Fibroblast of skin of scalp (primary cell): ENCODE results near the gene FANCI.

ENCODE experiments used
- DNase-seq: peaks from one replicate; pipeline ENCODE4 v3.0.0-alpha.2; 2013

FANCI gene

GRCh38 chr15:89333959-89334509 lies 90.3 kb downstream of the FANCI start:
- DNase-seq, result no peak

- DNase-seq, result peak; percentile 100
These were observed 90.9 kb downstream of the FANCI start, which contains the start of gene POLG for GRCh38 chr15:89334510-89335297. Gene POLG, minus strand, starts transcription at chr15:89334824. Its CDS starts 1,070 bp downstream, at chr15:89333754.

- no peak for DNase-seq
These were observed 91.7 kb downstream of the FANCI start for GRCh38 chr15:89335298-89336041.

- no peak for DNase-seq
These were observed 94.3 kb downstream of the FANCI start for GRCh38 chr15:89338036-89338435.

- DNase-seq, result no peak
These were observed 96.8 kb downstream of the FANCI start for GRCh38 chr15:89340573-89340972.

- DNase-seq, result no peak
These were observed 97.7 kb downstream of the FANCI start for GRCh38 chr15:89341316-89342005.

- DNase-seq, result no peak
These were observed 99.1 kb downstream of the FANCI start for GRCh38 chr15:89342840-89343239.

GRCh38 chr15:89345248-89345647 lies 101.5 kb downstream of the FANCI start:
- no peak for DNase-seq

GRCh38 chr15:89346516-89347231 lies 102.9 kb downstream of the FANCI start:
- DNase-seq, result no peak

- no peak for DNase-seq
These were observed 105.4 kb downstream of the FANCI start for GRCh38 chr15:89349206-89349558.

- no peak for DNase-seq
These were observed 108.7 kb downstream of the FANCI start for GRCh38 chr15:89352476-89352875.

- DNase-seq, result no peak
These were observed 110.2 kb downstream of the FANCI start for GRCh38 chr15:89353991-89354390.

- peak; percentile 15 for DNase-seq
These were observed 113.0 kb downstream of the FANCI start for GRCh38 chr15:89356634-89357298.

- no peak for DNase-seq
These were observed 114.6 kb downstream of the FANCI start for GRCh38 chr15:89358435-89358754.

GRCh38 chr15:89358755-89359439 lies 115.1 kb downstream of the FANCI start:
- DNase-seq, result peak; percentile 62

GRCh38 chr15:89359471-89360293 lies 115.9 kb downstream of the FANCI start:
- no peak for DNase-seq

GRCh38 chr15:89360294-89360971 lies 116.7 kb downstream of the FANCI start:
- DNase-seq, result no peak

- DNase-seq, result peak; percentile 66
These were observed 117.8 kb downstream of the FANCI start for GRCh38 chr15:89361451-89362202.
